Liver (tissue), 9 donors: ENCODE results near the gene AOPEP. TPM values are rescaled to one million over a fixed set of nuclear protein-coding genes. Genes with fewer than 3 reads are reported as not detected.
A peak's percentile ranks its signal among the peaks of the same experiment; 100 is the strongest.

ENCODE experiments used
- DNase-seq: peaks from one replicate; pipeline ENCODE4 v3.0.0-alpha.2; 2017; ENCODE audit warnings: low spot score
- H3K27ac ChIP-seq, 2 donors: one replicate each; pipeline ENCODE4 v1.7.0; 2013; ENCODE audit warnings: inconsistent platforms in 2 of 2, low read length in 2 of 2, control low read depth in 1 of 2, low read depth in 1 of 2, mild to moderate bottlenecking in 1 of 2
- H3K27me3 ChIP-seq, 4 donors: one replicate each; pipeline versions ENCODE4 v1.6.1 to v1.7.0; 2013; ENCODE audit warnings: low read length in 3 of 4, inconsistent platforms in 1 of 4, mild to moderate bottlenecking in 1 of 4, moderate library complexity in 1 of 4; ENCODE audit not compliant: control insufficient read depth in 4 of 4, insufficient read depth in 4 of 4
- H3K36me3 ChIP-seq, 4 donors: one replicate each; pipeline versions ENCODE4 v1.6.1 to v1.7.0; 2013; ENCODE audit warnings: low read length in 3 of 4, mild to moderate bottlenecking in 3 of 4, low read depth in 1 of 4, moderate library complexity in 1 of 4; ENCODE audit not compliant: control insufficient read depth in 4 of 4, insufficient read depth in 3 of 4
- H3K4me1 ChIP-seq, 4 donors: one replicate each; pipeline versions ENCODE4 v1.6.1 to v1.7.0; 2013; ENCODE audit warnings: low read length in 3 of 4, mild to moderate bottlenecking in 3 of 4, moderate library complexity in 1 of 4; ENCODE audit not compliant: control insufficient read depth in 4 of 4, insufficient read depth in 4 of 4
- H3K4me3 ChIP-seq, 3 donors: one replicate each; pipeline versions ENCODE4 v1.6.1 to v1.7.0; 2013; ENCODE audit warnings: low read length in 3 of 3, control low read depth in 1 of 3, low read depth in 1 of 3, mild to moderate bottlenecking in 1 of 3
- H3K9ac ChIP-seq, 2 donors: one replicate each; pipeline ENCODE4 v1.7.0; 2013; ENCODE audit warnings: low read length in 2 of 2, mild to moderate bottlenecking in 2 of 2, moderate library complexity in 2 of 2, control low read depth in 1 of 2, low read depth in 1 of 2
- H3K9me3 ChIP-seq, 4 donors: one replicate each; pipeline versions ENCODE4 v1.6.1 to v1.7.0; 2013; ENCODE audit warnings: low read length in 3 of 4; ENCODE audit not compliant: control insufficient read depth in 4 of 4
- ATF3 ChIP-seq: IDR thresholded peaks from 2 replicates; pipeline ENCODE4 v1.6.1; 2016; ENCODE audit warnings: antibody characterized with exemption
- EGR1 ChIP-seq, 2 donors: IDR thresholded peaks; 2 replicates each; pipeline ENCODE4 v1.6.1; 2016 to 2018; ENCODE audit warnings: antibody characterized with exemption in 2 of 2, low read depth in 2 of 2
- FOXA1 ChIP-seq: IDR thresholded peaks from 2 replicates; pipeline ENCODE4 v1.6.1; 2016; ENCODE audit warnings: antibody characterized with exemption
- FOXA2 ChIP-seq: IDR thresholded peaks from 2 replicates; pipeline ENCODE4 v1.6.1; 2016; ENCODE audit warnings: antibody characterized with exemption
- HNF4A ChIP-seq, 2 donors: conservative IDR thresholded peaks; 2 replicates each; pipeline ENCODE4 v1.6.1; 2016; ENCODE audit warnings: antibody characterized with exemption in 2 of 2, mild to moderate bottlenecking in 2 of 2
- HNF4G ChIP-seq: IDR thresholded peaks from 2 replicates; pipeline ENCODE4 v1.6.1; 2016; ENCODE audit warnings: antibody characterized with exemption
- JUND ChIP-seq, 2 donors: IDR thresholded peaks; 2 replicates each; pipeline ENCODE4 v1.6.1; 2016; ENCODE audit warnings: antibody characterized with exemption in 2 of 2
- MAX ChIP-seq: IDR thresholded peaks from 2 replicates; pipeline ENCODE4 v1.6.1; 2016; ENCODE audit warnings: antibody characterized with exemption
- NR2F2 ChIP-seq: IDR thresholded peaks from 2 replicates; pipeline ENCODE4 v1.6.1; 2016; ENCODE audit warnings: antibody characterized with exemption
- RAD21 ChIP-seq, 2 donors: IDR thresholded peaks; 2 replicates each; pipeline ENCODE4 v1.6.1; 2016; ENCODE audit warnings: antibody characterized with exemption in 2 of 2, mild to moderate bottlenecking in 2 of 2
- RXRA ChIP-seq, 2 donors: IDR thresholded peaks; 2 replicates each; pipeline ENCODE4 v1.6.1; 2017 to 2018; ENCODE audit warnings: antibody characterized with exemption in 2 of 2, mild to moderate bottlenecking in 1 of 2
- SP1 ChIP-seq: IDR thresholded peaks from 2 replicates; pipeline ENCODE4 v1.6.1; 2018; ENCODE audit warnings: antibody characterized with exemption, mild to moderate bottlenecking
- TAF1 ChIP-seq: conservative IDR thresholded peaks from 2 replicates; pipeline ENCODE4 v1.6.1; 2016; ENCODE audit warnings: antibody characterized with exemption, mild to moderate bottlenecking
- YY1 ChIP-seq: IDR thresholded peaks from 2 replicates; pipeline ENCODE4 v1.6.1; 2016; ENCODE audit warnings: antibody characterized with exemption, mild to moderate bottlenecking
- WGBS: extraction: QIAGEN DNeasy Blood & Tissue Kit; methylation state at CpG from one replicate; pipeline ENCODE4 v1.1.7; 2013; 5-methylcytosine and 5-hydroxymethylcytosine counted together
- polyA plus RNA-seq, 2 donors: library from polyadenylated mRNA; stranded (reverse) in 1 of 2; unstranded in 1 of 2; fragments of 200-250 nt in 1 of 2; fragments of >200 nt in 1 of 2; fragmentation: Nextera tagmentation in 1 of 2; extraction: Ambion mirVana in 1 of 2; gene quantifications; one replicate each; pipeline versions ENCODE4 v1.2.1 to v1.2.3, GENCODE V29; 2013 to 2015
- total RNA-seq, 2 donors: library from RNA; depleted of rRNA; stranded (reverse); fragments of >200 nt; gene quantifications; one replicate each; pipeline ENCODE4 v1.2.3, GENCODE V29; 2014
- TF ChIP-seq, protein P1 (sequence below): IDR thresholded peaks from 2 replicates; pipeline ENCODE4 v1.6.1; 2016; ENCODE audit warnings: antibody characterized with exemption, mild to moderate bottlenecking
- TF ChIP-seq, protein P2 (sequence below): fragments of 150-350 bp; IDR thresholded peaks from 2 replicates; pipeline ENCODE4 v1.5.1; 2017; ENCODE audit warnings: improper control_type of control experiment, low read depth, low read length; ENCODE audit not compliant: missing input control
- donor health status: healthy.
- donor health status: healthy.
- donor health status: healthy.
- donor health status: healthy.
- donor health status: healthy.

Gene AOPEP
- total and polyA plus RNA-seq, 4 donors: 22.2 to 77.1 (median 34.8) TPM

DNA sequence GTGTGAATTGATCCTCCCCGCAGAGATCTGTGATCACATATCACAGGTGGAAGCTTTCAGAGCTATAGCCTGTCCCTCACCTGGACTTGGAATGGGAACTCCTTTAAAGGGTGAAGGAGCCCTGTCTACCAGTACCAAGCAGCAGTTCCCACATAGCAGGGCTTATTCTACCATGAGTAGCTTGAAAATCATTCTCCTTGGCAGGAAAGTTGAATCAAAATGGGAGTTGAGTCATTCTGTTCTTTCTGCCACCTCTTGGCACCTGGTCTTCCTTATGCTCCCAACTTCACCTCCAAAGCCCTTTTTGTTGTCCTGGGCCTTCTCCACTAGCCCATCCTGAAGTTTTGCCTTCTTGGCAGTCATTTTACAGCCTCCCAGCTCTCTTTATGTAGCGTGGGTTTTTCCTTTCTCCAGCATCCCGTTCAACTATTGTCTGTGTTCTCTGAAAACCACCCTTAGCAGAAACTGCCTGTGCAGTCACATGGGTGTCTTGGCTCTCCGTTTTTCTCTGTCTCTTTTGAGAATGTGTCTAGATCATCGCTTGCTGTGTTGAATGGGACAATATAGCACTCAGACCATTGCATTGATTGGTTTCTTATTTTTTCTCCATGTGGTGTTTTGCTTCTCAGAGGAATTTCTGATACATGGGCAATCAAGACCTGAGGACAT lies 222.2 kb downstream of the AOPEP start (continued):
- no peak for TF ChIP-seq ATF3

GRCh38 chr9:94949370-94949769 lies 222.9 kb downstream of the AOPEP start:
- 90% methylated on average over 5 of the region's 5 CpGs for WGBS
- Histone ChIP-seq H3K4me3 (no peak overlapping the region), H3K36me3 (no peaks in the 10 kb centered on the region), H3K27me3 (no peaks in the 10 kb centered on the region), H3K9ac (no peak overlapping the region), H3K27ac (peak overlapping the region in 1 of 2 donors; percentile 9), H3K4me1 (peaks cover 10 to 28% (median 15%) of the 10 kb centered on the region in 4 donors), H3K9me3 (no peaks in the 10 kb centered on the region)
- no peak for TF ChIP-seq RXRA (IDR thresholded peaks at IDR 0.05)
- no peak for TF ChIP-seq NR2F2
- TF ChIP-seq MAX: no peak
- no peak for TF ChIP-seq ATF3
- TF ChIP-seq HNF4G: no peak
- no peak for TF ChIP-seq FOXA1
- TF ChIP-seq, protein P1, sequence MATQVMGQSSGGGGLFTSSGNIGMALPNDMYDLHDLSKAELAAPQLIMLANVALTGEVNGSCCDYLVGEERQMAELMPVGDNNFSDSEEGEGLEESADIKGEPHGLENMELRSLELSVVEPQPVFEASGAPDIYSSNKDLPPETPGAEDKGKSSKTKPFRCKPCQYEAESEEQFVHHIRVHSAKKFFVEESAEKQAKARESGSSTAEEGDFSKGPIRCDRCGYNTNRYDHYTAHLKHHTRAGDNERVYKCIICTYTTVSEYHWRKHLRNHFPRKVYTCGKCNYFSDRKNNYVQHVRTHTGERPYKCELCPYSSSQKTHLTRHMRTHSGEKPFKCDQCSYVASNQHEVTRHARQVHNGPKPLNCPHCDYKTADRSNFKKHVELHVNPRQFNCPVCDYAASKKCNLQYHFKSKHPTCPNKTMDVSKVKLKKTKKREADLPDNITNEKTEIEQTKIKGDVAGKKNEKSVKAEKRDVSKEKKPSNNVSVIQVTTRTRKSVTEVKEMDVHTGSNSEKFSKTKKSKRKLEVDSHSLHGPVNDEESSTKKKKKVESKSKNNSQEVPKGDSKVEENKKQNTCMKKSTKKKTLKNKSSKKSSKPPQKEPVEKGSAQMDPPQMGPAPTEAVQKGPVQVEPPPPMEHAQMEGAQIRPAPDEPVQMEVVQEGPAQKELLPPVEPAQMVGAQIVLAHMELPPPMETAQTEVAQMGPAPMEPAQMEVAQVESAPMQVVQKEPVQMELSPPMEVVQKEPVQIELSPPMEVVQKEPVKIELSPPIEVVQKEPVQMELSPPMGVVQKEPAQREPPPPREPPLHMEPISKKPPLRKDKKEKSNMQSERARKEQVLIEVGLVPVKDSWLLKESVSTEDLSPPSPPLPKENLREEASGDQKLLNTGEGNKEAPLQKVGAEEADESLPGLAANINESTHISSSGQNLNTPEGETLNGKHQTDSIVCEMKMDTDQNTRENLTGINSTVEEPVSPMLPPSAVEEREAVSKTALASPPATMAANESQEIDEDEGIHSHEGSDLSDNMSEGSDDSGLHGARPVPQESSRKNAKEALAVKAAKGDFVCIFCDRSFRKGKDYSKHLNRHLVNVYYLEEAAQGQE: no peak
- DNase-seq: no peak

DNA sequence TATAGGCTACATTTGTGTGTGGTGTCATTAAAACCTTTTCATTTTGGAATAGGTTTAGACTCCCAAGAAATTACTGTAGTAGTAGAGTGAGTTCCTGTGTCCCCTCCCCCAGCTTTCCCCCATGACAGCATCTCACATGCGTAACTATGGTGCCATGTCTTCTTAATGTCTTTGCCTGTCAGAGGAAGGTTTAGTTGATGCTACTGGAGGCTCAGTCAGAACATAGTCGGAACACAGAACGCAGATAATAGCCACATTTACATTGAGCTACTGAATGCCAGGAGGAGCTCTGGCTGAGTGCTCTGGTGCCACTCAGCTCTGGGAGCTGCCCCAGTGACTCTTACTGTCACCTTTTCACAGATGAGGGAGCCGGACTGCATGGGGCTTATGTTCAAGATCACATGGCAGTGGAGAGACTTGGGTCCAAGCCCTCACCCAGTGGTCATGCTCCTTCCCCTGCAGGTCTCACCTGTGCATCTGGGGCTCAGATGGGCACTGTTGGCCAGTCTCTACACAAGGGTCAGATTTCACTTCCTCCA lies 223.6 kb downstream of the AOPEP start:
- H3K9me3 ChIP-seq: no peaks in the 10 kb centered on the region
- no peaks in the 10 kb centered on the region for H3K27me3 ChIP-seq
- H3K27ac ChIP-seq: peak overlapping the region; percentile 84 to 85
- 96% methylated on average over 4 of the region's 4 CpGs for WGBS
- no peak for DNase-seq
- H3K36me3 ChIP-seq: no peaks in the 10 kb centered on the region
- H3K4me1 ChIP-seq: peaks cover 10 to 28% (median 15%) of the 10 kb centered on the region in 4 donors
- TF ChIP-seq JUND (IDR thresholded peaks at IDR 0.05) (no peak), EGR1 (IDR thresholded peaks at IDR 0.05; ENCODE audit: low read depth in 2 of 2) (no peak), YY1 (no peak), RXRA (IDR thresholded peaks at IDR 0.05) (no peak), ATF3 (no peak), HNF4A (conservative IDR thresholded peaks at IDR 0.05) (no peak), RAD21 (IDR thresholded peaks at IDR 0.05) (no peak), TAF1 (no peak), SP1 (no peak), FOXA2 (no peak)
- TF ChIP-seq, protein P1: no peak
- TF ChIP-seq, protein P2, sequence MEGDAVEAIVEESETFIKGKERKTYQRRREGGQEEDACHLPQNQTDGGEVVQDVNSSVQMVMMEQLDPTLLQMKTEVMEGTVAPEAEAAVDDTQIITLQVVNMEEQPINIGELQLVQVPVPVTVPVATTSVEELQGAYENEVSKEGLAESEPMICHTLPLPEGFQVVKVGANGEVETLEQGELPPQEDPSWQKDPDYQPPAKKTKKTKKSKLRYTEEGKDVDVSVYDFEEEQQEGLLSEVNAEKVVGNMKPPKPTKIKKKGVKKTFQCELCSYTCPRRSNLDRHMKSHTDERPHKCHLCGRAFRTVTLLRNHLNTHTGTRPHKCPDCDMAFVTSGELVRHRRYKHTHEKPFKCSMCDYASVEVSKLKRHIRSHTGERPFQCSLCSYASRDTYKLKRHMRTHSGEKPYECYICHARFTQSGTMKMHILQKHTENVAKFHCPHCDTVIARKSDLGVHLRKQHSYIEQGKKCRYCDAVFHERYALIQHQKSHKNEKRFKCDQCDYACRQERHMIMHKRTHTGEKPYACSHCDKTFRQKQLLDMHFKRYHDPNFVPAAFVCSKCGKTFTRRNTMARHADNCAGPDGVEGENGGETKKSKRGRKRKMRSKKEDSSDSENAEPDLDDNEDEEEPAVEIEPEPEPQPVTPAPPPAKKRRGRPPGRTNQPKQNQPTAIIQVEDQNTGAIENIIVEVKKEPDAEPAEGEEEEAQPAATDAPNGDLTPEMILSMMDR: no peak
- no peak overlapping the region for H3K4me3 ChIP-seq
- H3K9ac ChIP-seq: no peak overlapping the region
